Measurements from ENCODE around the gene PLIN4.

- TF ChIP-seq CTCF (conservative IDR thresholded peaks at IDR 0.05; ENCODE audit: low read length), result no peak
- TF ChIP-seq EZH2phosphoT487 (IDR thresholded peaks at IDR 0.05; ENCODE audit: borderline replicate concordance, low read depth, low read length), result no peak
These were observed 29.9 kb upstream of the PLIN4 start for GRCh38 chr19:4548238-4548584.
